SK-N-SH treated with all-trans-retinoic acid at 6 μM for 48 hours (cell line): Measurements from ENCODE around the gene CAD.

Experiments used
- CSDC2 ChIP-seq: fragments of 250-450 bp; sonication (Bioruptor Pico); IDR thresholded peaks from 2 replicates; pipeline ENCODE4 v1.5.0; 2020; ENCODE audit warnings: mild to moderate bottlenecking, moderate library complexity
- GLIS3 ChIP-seq: fragments of 250-450 bp; sonication (Bioruptor Pico); IDR thresholded peaks from 2 replicates; pipeline ENCODE4 v1.5.0; 2020; ENCODE audit warnings: mild to moderate bottlenecking, moderate library complexity
- OSR1 ChIP-seq: fragments of 250-450 bp; sonication (Bioruptor Pico); IDR thresholded peaks from 2 replicates; pipeline ENCODE4 v1.8.0; 2022; ENCODE audit warnings: moderate library complexity, mild to moderate bottlenecking, inconsistent platforms
- PPARA ChIP-seq: fragments of 250-450 bp; sonication (Bioruptor Pico); IDR thresholded peaks from 2 replicates; pipeline ENCODE4 v1.5.0; 2020; ENCODE audit warnings: mild to moderate bottlenecking, borderline replicate concordance
- ZFP3 ChIP-seq: fragments of 250-450 bp; sonication (Bioruptor Pico); IDR thresholded peaks from 2 replicates; pipeline ENCODE4 v1.5.0; 2020; ENCODE audit warnings: mild to moderate bottlenecking, moderate library complexity

- TF ChIP-seq CSDC2 (CRISPR knock-in tag) (no peak), ZFP3 (no peak), GLIS3 (CRISPR knock-in tag) (no peak), PPARA (CRISPR knock-in tag) (no peak), OSR1 (CRISPR knock-in tag) (no peak)
Observed at GRCh38 chr2:27223416-27223815, 6.2 kb downstream of the CAD start.
